Hematopoietic multipotent progenitor cell treated with erythropoietin and hydrocortisone succinate and interleukin-3 and kit ligand, for 8 days (in vitro differentiated cells): ENCODE results near the gene CCDC194.

Experiments used
- DNase-seq: peaks from one replicate; pipeline ENCODE4 v3.0.0-alpha.2; 2015

The CCDC194 gene

GRCh38 chr19:17393914-17394313, at the start of gene CCDC194:
Gene CCDC194, minus strand, starts transcription at chr19:17394196. Its CDS starts 38 bp downstream, at chr19:17394158.
- no peak for DNase-seq

GRCh38 chr19:17441241-17442021, 47.4 kb upstream of the CCDC194 start:
- DNase-seq, result peak; percentile 35

GRCh38 chr19:17436874-17437267, 42.9 kb upstream of the CCDC194 start:
- no peak for DNase-seq

GRCh38 chr19:17436094-17436873, 42.3 kb upstream of the CCDC194 start:
- no peak for DNase-seq

- no peak for DNase-seq
These were observed 41.2 kb upstream of the CCDC194 start for GRCh38 chr19:17435218-17435617.

GRCh38 chr19:17431417-17431816, 37.4 kb upstream of the CCDC194 start:
- no peak for DNase-seq

GRCh38 chr19:17429641-17430113, 35.7 kb upstream of the CCDC194 start:
- no peak for DNase-seq

- DNase-seq, result peak; percentile 73
These were observed 30.9 kb upstream of the CCDC194 start for GRCh38 chr19:17424743-17425365.

- DNase-seq, result no peak
These were observed 29.6 kb upstream of the CCDC194 start for GRCh38 chr19:17423429-17424208.

GRCh38 chr19:17421942-17422341, 27.9 kb upstream of the CCDC194 start:
- DNase-seq, result no peak

- DNase-seq, result peak; percentile 77
These were observed 26.5 kb upstream of the CCDC194 start for GRCh38 chr19:17420475-17420924.

- DNase-seq, result peak; percentile 99
These were observed 25.9 kb upstream of the CCDC194 start, which contains the start of gene MVB12A for GRCh38 chr19:17419621-17420474. Gene MVB12A, plus strand, starts transcription at chr19:17420047. Its CDS starts 89 bp downstream, at chr19:17420136.

GRCh38 chr19:17419154-17419620, 25.2 kb upstream of the CCDC194 start:
- DNase-seq, result peak; percentile 8

- DNase-seq, result peak; percentile 7
These were observed 24.7 kb upstream of the CCDC194 start for GRCh38 chr19:17418710-17419109.

GRCh38 chr19:17415121-17415520, 21.1 kb upstream of the CCDC194 start:
- DNase-seq, result no peak

- no peak for DNase-seq
These were observed 20.1 kb upstream of the CCDC194 start for GRCh38 chr19:17414097-17414496.

GRCh38 chr19:17411801-17412200, 17.8 kb upstream of the CCDC194 start:
- no peak for DNase-seq

- DNase-seq, result no peak
These were observed 16.0 kb upstream of the CCDC194 start for GRCh38 chr19:17409990-17410389.

- DNase-seq, result no peak
These were observed 12.8 kb upstream of the CCDC194 start for GRCh38 chr19:17406887-17407196.

GRCh38 chr19:17406046-17406886, 12.3 kb upstream of the CCDC194 start:
- DNase-seq, result peak; percentile 75
